NT2/D1 (cell line): Measurements from ENCODE around the gene POMT1.

ENCODE experiments used
- SUZ12 ChIP-seq: IDR thresholded peaks from 2 replicates; pipeline ENCODE4 v1.6.1; 2011; ENCODE audit not compliant: insufficient read length, insufficient read depth; ENCODE audit errors: extremely low read depth
- YY1 ChIP-seq: IDR thresholded peaks from 2 replicates; pipeline ENCODE4 v1.6.1; 2011; ENCODE audit not compliant: insufficient read length, insufficient read depth
- ZNF274 ChIP-seq: IDR thresholded peaks from 2 replicates; pipeline ENCODE4 v1.6.1; 2011; ENCODE audit warnings: mild to moderate bottlenecking, low read depth, low read length

DNA sequence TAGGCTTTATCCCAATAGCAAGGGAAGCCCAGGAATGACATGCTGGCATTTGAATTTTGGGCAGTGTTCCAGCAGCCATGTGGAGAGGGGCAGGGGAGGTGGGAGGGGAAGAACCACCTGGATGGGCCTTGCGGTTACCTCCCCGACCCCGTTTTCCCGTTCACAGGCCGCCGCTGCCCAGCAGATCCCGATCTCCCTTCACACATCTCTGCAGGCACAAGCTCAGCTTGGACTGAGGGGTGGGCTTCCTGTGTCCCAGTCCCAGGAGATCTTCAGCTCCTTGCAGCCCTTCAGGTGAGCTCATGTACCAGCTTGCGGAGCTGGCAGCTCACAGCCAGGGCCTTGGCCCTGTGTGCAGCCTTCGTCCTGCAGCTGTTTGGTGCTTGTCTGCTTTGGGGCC lies 15.7 kb upstream of the POMT1 start:
- no peak for TF ChIP-seq ZNF274
- TF ChIP-seq SUZ12: no peak
- no peak for TF ChIP-seq YY1
